HCT116 (cell line): ENCODE data around the gene AADAT. TPM values are rescaled to one million over a fixed set of nuclear protein-coding genes. Genes with fewer than 3 reads are reported as not detected.

Experiments used
- ATAC-seq: fragments of 200-7000 bp; cut with Tn5 transposase; 2 replicates; pipeline ENCODE4 v1.9.1; 2020; ENCODE audit warnings: mild to moderate bottlenecking, moderate library complexity
- BruUV-seq: library from RNA; stranded (reverse); fragments of 400-500 nt; replicated peaks from 2 replicates; lab custom pipeline; 2021; lab: Mats Ljungman, UMichigan
- CTCF ChIA-PET: fragments of 300-600 bp; sonication (Branson Sonifier 250); formaldehyde crosslinking; loops from one replicate; lab custom pipeline; 2021; ENCODE audit warnings: antibody characterized with exemption; lab: Charles Lee
- POLR2A ChIA-PET: fragments of 300-600, 350-600 bp; sonication (Branson Sonifier 250); formaldehyde crosslinking; loops from one replicate; lab custom pipeline; 2021; ENCODE audit warnings: antibody characterized with exemption; lab: Charles Lee
- RAD21 ChIA-PET, 2 experiments: fragments of 300-600 bp; sonication (Branson Sonifier 250); formaldehyde crosslinking; loops; one replicate each; lab custom pipeline; 2023; ENCODE audit warnings: low total read pairs in 2 of 2; ENCODE audit not compliant: uncharacterized antibody in 2 of 2, unreplicated experiment in 2 of 2, low non-redundant PET in 1 of 2; lab: Charles Lee
- DNase-seq: peaks from one replicate; pipeline ENCODE4 v3.0.0-alpha.2; 2010; ENCODE audit warnings: low read depth, low spot score
- H2AFZ ChIP-seq: fragments of 200-600 bp; shearing (Covaris generic), sonication (generic); 2 replicates; pipeline ENCODE4 v1.6.1; 2017; ENCODE audit warnings: low read depth, mixed run types, mixed read lengths, antibody characterized with exemption, low read length; ENCODE audit not compliant: poor library complexity, severe bottlenecking
- H3K27ac ChIP-seq: 2 replicates; pipeline ENCODE4 v1.5.1; 2012; ENCODE audit warnings: low read depth, low read length
- H3K27me3 ChIP-seq: fragments of 200-600 bp; sonication (generic); 2 replicates; pipeline ENCODE4 v1.6.1; 2016; ENCODE audit warnings: mixed run types, low read length, mixed read lengths; ENCODE audit not compliant: insufficient read depth
- H3K36me3 ChIP-seq, 2 experiments: fragments of 200-500 bp in 1 of 2; fragments of 200-600 bp in 1 of 2; sonication (Bioruptor generic) in 1 of 2; sonication (generic) in 1 of 2; 2 replicates each; pipeline versions ENCODE4 v1.5.1 to v1.6.1; 2014 to 2016; ENCODE audit warnings: low read length in 2 of 2, inconsistent platforms in 1 of 2, mixed read lengths in 1 of 2, mixed run types in 1 of 2; ENCODE audit not compliant: insufficient read depth in 2 of 2, control insufficient read depth in 1 of 2
- H3K4me1 ChIP-seq, 2 experiments: fragments of 200-600 bp in 1 of 2; sonication (generic) in 1 of 2; 2 replicates each; pipeline versions ENCODE4 v1.5.1 to v1.6.1; 2012 to 2017; ENCODE audit warnings: low read length in 2 of 2, inconsistent platforms in 1 of 2, mild to moderate bottlenecking in 1 of 2, mixed read lengths in 1 of 2, mixed run types in 1 of 2, moderate library complexity in 1 of 2; ENCODE audit not compliant: insufficient read depth in 2 of 2, control insufficient read depth in 1 of 2
- H3K4me2 ChIP-seq: fragments of 200-600 bp; sonication (generic); 2 replicates; pipeline ENCODE4 v1.6.1; 2017; ENCODE audit warnings: mixed run types, low read length, mixed read lengths
- H3K4me3 ChIP-seq, 2 experiments: fragments of 200-600 bp in 1 of 2; sonication (generic) in 1 of 2; replicated peaks in 1 of 2; 2 replicates each; pipeline ENCODE4 v1.5.1; 2011 to 2016; ENCODE audit warnings: low read length in 2 of 2, control low read depth in 1 of 2, low read depth in 1 of 2, mild to moderate bottlenecking in 1 of 2, mixed read lengths in 1 of 2, mixed run types in 1 of 2
- H3K79me2 ChIP-seq: fragments of 200-600 bp; sonication (generic); 2 replicates; pipeline ENCODE4 v1.6.1; 2017; ENCODE audit warnings: mild to moderate bottlenecking, mixed run types, low read length, moderate library complexity, mixed read lengths; ENCODE audit not compliant: insufficient read depth
- H3K9ac ChIP-seq: fragments of 200-600 bp; sonication (generic); 2 replicates; pipeline ENCODE4 v1.6.1; 2016; ENCODE audit warnings: low read length, mixed read lengths
- H3K9me2 ChIP-seq: fragments of 200-600 bp; sonication (generic), shearing (Covaris generic); 2 replicates; pipeline ENCODE4 v1.6.1; 2017; ENCODE audit warnings: mixed run types, mild to moderate bottlenecking, moderate library complexity; ENCODE audit not compliant: insufficient read depth
- H3K9me3 ChIP-seq, 2 experiments: fragments of 200-500 bp in 1 of 2; fragments of 200-600 bp in 1 of 2; sonication (Bioruptor generic) in 1 of 2; sonication (generic) in 1 of 2; 2 replicates each; pipeline ENCODE4 v1.6.1; 2014 to 2017; ENCODE audit warnings: low read length in 2 of 2, mixed read lengths in 2 of 2, inconsistent platforms in 1 of 2, low read depth in 1 of 2, mild to moderate bottlenecking in 1 of 2, mixed run types in 1 of 2, moderate library complexity in 1 of 2; ENCODE audit not compliant: control insufficient read depth in 1 of 2, insufficient read depth in 1 of 2
- H4K20me1 ChIP-seq: fragments of 200-600 bp; sonication (generic), shearing (Covaris generic); 2 replicates; pipeline ENCODE4 v1.6.1; 2017; ENCODE audit warnings: mixed run types, mild to moderate bottlenecking, moderate library complexity; ENCODE audit not compliant: insufficient read depth
- ATF3 ChIP-seq: IDR thresholded peaks from 2 replicates; pipeline ENCODE4 v1.6.1; 2012
- EGR1 ChIP-seq: IDR thresholded peaks from 2 replicates; pipeline ENCODE4 v1.6.1; 2012; ENCODE audit warnings: low read depth
- ELF1 ChIP-seq: IDR thresholded peaks from 2 replicates; pipeline ENCODE4 v1.6.1; 2012; ENCODE audit warnings: low read depth, borderline replicate concordance
- EZH2 ChIP-seq: fragments of 200-600 bp; sonication (generic); IDR thresholded peaks from 2 replicates; pipeline ENCODE4 v1.6.1; 2017; ENCODE audit warnings: antibody characterized with exemption, mixed run types
- EZH2phosphoT487 ChIP-seq: fragments of 200-600 bp; IDR thresholded peaks from 2 replicates; pipeline ENCODE4 v1.6.1; 2018; ENCODE audit warnings: antibody characterized with exemption, borderline replicate concordance
- FOSL1 ChIP-seq: IDR thresholded peaks from 2 replicates; pipeline ENCODE4 v1.6.1; 2012; ENCODE audit warnings: low read depth
- JUND ChIP-seq: IDR thresholded peaks from 2 replicates; pipeline ENCODE4 v1.6.1; 2012
- POLR2A ChIP-seq: IDR thresholded peaks from 2 replicates; pipeline ENCODE4 v1.7.0; 2011; ENCODE audit warnings: borderline replicate concordance; ENCODE audit not compliant: insufficient read depth, insufficient read length; ENCODE audit errors: extremely low read depth
- POLR2AphosphoS5 ChIP-seq: IDR thresholded peaks from 2 replicates; pipeline ENCODE4 v1.6.1; 2011; ENCODE audit warnings: mild to moderate bottlenecking, low read depth, low read length, moderate library complexity
- RAD21 ChIP-seq: IDR thresholded peaks from 2 replicates; pipeline ENCODE4 v1.6.1; 2012; ENCODE audit warnings: low read depth, mild to moderate bottlenecking
- REST ChIP-seq: IDR thresholded peaks from 2 replicates; pipeline ENCODE4 v1.6.1; 2012; ENCODE audit warnings: low read depth
- SIN3A ChIP-seq: IDR thresholded peaks from 2 replicates; pipeline ENCODE4 v1.6.1; 2012; ENCODE audit warnings: low read depth
- SP1 ChIP-seq: IDR thresholded peaks from 2 replicates; pipeline ENCODE4 v1.6.1; 2012; ENCODE audit warnings: low read depth
- SRF ChIP-seq: IDR thresholded peaks from 2 replicates; pipeline ENCODE4 v1.6.1; 2012; ENCODE audit warnings: low read depth
- TCF7L2 ChIP-seq: IDR thresholded peaks from 2 replicates; pipeline ENCODE4 v1.7.0; 2011; ENCODE audit warnings: borderline replicate concordance, inconsistent platforms; ENCODE audit not compliant: insufficient read depth, insufficient read length; ENCODE audit errors: extremely low read depth
- YY1 ChIP-seq: IDR thresholded peaks from 2 replicates; pipeline ENCODE4 v1.6.1; 2011; ENCODE audit warnings: low read length, low read depth, moderate library complexity, mild to moderate bottlenecking; ENCODE audit not compliant: insufficient replicate concordance; ENCODE audit errors: extremely low read depth
- ZBTB33 ChIP-seq: IDR thresholded peaks from 2 replicates; pipeline ENCODE4 v1.6.1; 2011; ENCODE audit warnings: mild to moderate bottlenecking, low read length, moderate library complexity; ENCODE audit not compliant: insufficient replicate concordance; ENCODE audit errors: extremely low read depth
- ZFX ChIP-seq: fragments of 450-650 bp; IDR thresholded peaks from 2 replicates; pipeline ENCODE4 v1.6.1; 2017
- ZNF274 ChIP-seq: fragments of 200-500 bp; sonication (Bioruptor generic); IDR thresholded peaks from 2 replicates; pipeline ENCODE4 v1.6.1; 2014; ENCODE audit warnings: mild to moderate bottlenecking, low read depth, low read length, inconsistent platforms
- intact Hi-C: fragments of 100-400 bp; cut with micrococcal nuclease; formaldehyde crosslinking; loops from 2 replicates; pipeline ENCODE4 v1.10.0; 2022
- total RNA-seq: library from RNA; stranded (reverse); gene quantifications from one replicate; pipeline ENCODE4 v1.2.1, GENCODE V29; 2021; ENCODE audit not compliant: unreplicated experiment

The AADAT gene
- total RNA-seq, 1 experiment from 2014 or later = 15.4 TPM

DNA sequence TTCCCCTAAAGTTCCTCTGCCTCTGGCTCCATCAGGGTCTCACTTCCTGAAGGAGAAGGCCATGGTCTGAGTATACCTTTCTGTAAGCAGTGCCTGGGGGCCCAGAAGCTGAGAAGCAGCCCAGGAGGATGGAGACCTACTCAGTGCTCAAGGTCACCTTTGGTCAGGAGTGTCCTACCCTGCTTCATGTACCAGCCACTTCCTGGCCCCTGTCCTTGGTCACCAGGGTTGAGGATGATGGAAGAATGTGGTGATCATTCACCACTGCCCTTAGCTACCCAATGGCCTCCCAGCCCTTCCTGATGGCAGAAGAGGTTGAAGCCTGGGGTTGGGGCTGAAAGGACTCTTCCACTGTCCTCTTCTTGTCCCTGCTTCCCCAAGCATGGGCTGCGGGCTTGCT, 54.5 kb downstream of the AADAT start:
- CTCF ChIA-PET = no interaction called here
- ATAC-seq = no peak
- BruUV-seq = no TSS peak

More for the DNA sequence above, 54.5 kb downstream of the AADAT start:
- H3K79me2 ChIP-seq = no peaks in the 10 kb centered on the region
- H3K27ac ChIP-seq = no peak overlapping the region
- no peaks in the 10 kb centered on the region for H3K36me3 ChIP-seq
- H2AFZ ChIP-seq = no peak overlapping the region
- no peak overlapping the region for H3K9ac ChIP-seq
- no peaks in the 10 kb centered on the region for H3K4me1 ChIP-seq
- intact Hi-C loops = no loop called here
- H3K4me3 ChIP-seq = no peak overlapping the region
- H3K4me2 ChIP-seq = no peak overlapping the region
- RAD21 ChIA-PET = no interaction called here
- no peaks in the 10 kb centered on the region for H3K9me2 ChIP-seq
- no peak for DNase-seq
- H4K20me1 ChIP-seq = no peaks in the 10 kb centered on the region
- TF ChIP-seq EGR1 (no peak), ELF1 (no peak), SRF (no peak), JUND (no peak), SP1 (no peak), TCF7L2 (no peak), REST (no peak), SIN3A (no peak), YY1 (no peak), ZBTB33 (no peak), ZFX (no peak), EZH2phosphoT487 (no peak), POLR2AphosphoS5 (no peak), FOSL1 (no peak), ATF3 (no peak), RAD21 (no peak), POLR2A (no peak), ZNF274 (no peak), EZH2 (no peak)
- TF ChIP-seq, all 23 proteins: peak for 0
- POLR2A ChIA-PET = no interaction called here
- Histone ChIP-seq H3K9me3 (no peaks in the 10 kb centered on the region), H3K27me3 (no peaks in the 10 kb centered on the region)
